Testis (tissue), 3 donors: ENCODE measurements around the gene IGSF9B. TPM values are rescaled to one million over a fixed set of nuclear protein-coding genes. Genes with fewer than 3 reads are reported as not detected.

Experiments used
- DNase-seq: peaks from one replicate; pipeline ENCODE4 v3.0.0-alpha.2; 2019
- H3K27ac ChIP-seq, 2 donors: fragments of 200-600 bp; sonication (generic); one replicate each; pipeline ENCODE4 v1.5.1; 2019
- H3K27me3 ChIP-seq: fragments of 200-600 bp; sonication (generic); one replicate; pipeline ENCODE4 v1.5.1; 2019
- H3K36me3 ChIP-seq: fragments of 200-600 bp; sonication (generic); one replicate; pipeline ENCODE4 v1.5.1; 2017; ENCODE audit warnings: low read depth; ENCODE audit errors: missing control alignments
- H3K4me1 ChIP-seq: fragments of 200-600 bp; sonication (generic); one replicate; pipeline ENCODE4 v1.5.1; 2019
- H3K4me3 ChIP-seq, 2 donors: fragments of 200-600 bp; sonication (generic); one replicate each; pipeline ENCODE4 v1.5.1; 2017 to 2019
- H3K9me3 ChIP-seq: fragments of 200-600 bp; sonication (generic); one replicate; pipeline ENCODE4 v1.5.1; 2017
- POLR2A ChIP-seq: fragments of 450-650 bp; IDR thresholded peaks from one replicate; pipeline ENCODE4 v1.6.1; 2017; ENCODE audit warnings: antibody characterized with exemption, mild to moderate bottlenecking, moderate library complexity
- WGBS, 2 donors: methylation state at CpG; one replicate each; pipeline ENCODE4 v1.1.5; 2018; 5-methylcytosine and 5-hydroxymethylcytosine counted together
- intact Hi-C: fragments of 100-400 bp; cut with DNase I; formaldehyde crosslinking; loops from one replicate; pipeline ENCODE4 v1.15.1; 2023; ENCODE audit warnings: low total_unique reads
- polyA plus RNA-seq: library from polyadenylated mRNA; stranded (reverse); fragments of 350-450 nt; fragmentation: Illumina TruSeq; extraction: RNeasy Lipid Tissue Mini Kit (QIAGEN cat#74804); gene quantifications from one replicate; pipeline ENCODE4 v1.2.3, GENCODE V29; 2014; ENCODE audit warnings: low read depth, low replicate concordance; ENCODE audit not compliant: insufficient read depth
- total RNA-seq, 2 donors: library from RNA; depleted of rRNA; stranded (reverse); fragments of >200 nt; gene quantifications; one replicate each; pipeline ENCODE4 v1.2.3, GENCODE V29; 2016
- TF ChIP-seq, protein P1 (sequence below), 3 experiments: fragments of 450-650 bp in 2 of 3; fragments of 200-600 bp in 1 of 3; sonication (generic) in 1 of 3; IDR thresholded peaks; one replicate each; pipeline ENCODE4 v1.5.1; 2016 to 2019; ENCODE audit warnings: antibody characterized with exemption in 3 of 3, mild to moderate bottlenecking in 2 of 3, moderate library complexity in 1 of 3

IGSF9B gene
- total and polyA plus RNA-seq, 3 donors from 2014 or later: 16.8 to 119 (median 71.9) TPM

DNA sequence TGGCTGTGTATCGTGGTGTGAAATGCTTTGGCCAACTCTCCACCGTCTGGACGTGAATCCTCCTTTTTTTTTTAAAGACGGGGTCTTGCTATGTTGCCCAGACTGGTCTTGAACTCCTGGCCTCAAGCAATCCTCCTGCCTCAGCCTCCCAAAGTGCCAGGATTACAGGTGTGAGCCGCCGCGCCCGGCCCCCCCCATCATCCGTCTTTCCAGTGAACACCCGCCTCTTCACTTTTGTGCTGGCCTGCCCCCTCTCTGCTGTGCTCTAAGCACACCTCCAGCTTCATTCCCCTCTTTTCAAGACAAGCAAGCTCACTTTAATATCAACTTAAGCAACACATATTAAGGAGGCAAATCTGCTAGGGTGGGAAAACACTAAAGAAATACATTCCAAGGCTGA lies 35.3 kb downstream of the IGSF9B start:
- no peaks in the 10 kb centered on the region for H3K36me3 ChIP-seq
- no peaks in the 10 kb centered on the region for H3K27me3 ChIP-seq
- no peaks in the 10 kb centered on the region for H3K9me3 ChIP-seq
- no peaks in the 10 kb centered on the region for H3K4me1 ChIP-seq
- 91 to 97% methylated on average over 10 of the region's 10 CpGs for WGBS, 2 donors
- TF ChIP-seq, protein P1, sequence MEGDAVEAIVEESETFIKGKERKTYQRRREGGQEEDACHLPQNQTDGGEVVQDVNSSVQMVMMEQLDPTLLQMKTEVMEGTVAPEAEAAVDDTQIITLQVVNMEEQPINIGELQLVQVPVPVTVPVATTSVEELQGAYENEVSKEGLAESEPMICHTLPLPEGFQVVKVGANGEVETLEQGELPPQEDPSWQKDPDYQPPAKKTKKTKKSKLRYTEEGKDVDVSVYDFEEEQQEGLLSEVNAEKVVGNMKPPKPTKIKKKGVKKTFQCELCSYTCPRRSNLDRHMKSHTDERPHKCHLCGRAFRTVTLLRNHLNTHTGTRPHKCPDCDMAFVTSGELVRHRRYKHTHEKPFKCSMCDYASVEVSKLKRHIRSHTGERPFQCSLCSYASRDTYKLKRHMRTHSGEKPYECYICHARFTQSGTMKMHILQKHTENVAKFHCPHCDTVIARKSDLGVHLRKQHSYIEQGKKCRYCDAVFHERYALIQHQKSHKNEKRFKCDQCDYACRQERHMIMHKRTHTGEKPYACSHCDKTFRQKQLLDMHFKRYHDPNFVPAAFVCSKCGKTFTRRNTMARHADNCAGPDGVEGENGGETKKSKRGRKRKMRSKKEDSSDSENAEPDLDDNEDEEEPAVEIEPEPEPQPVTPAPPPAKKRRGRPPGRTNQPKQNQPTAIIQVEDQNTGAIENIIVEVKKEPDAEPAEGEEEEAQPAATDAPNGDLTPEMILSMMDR (IDR thresholded peaks at IDR 0.05): no peak
- TF ChIP-seq POLR2A: no peak
- no peak for DNase-seq
- intact Hi-C loops: no loop called here
- H3K27ac ChIP-seq: no peak overlapping the region
- no peak overlapping the region for H3K4me3 ChIP-seq

DNA sequence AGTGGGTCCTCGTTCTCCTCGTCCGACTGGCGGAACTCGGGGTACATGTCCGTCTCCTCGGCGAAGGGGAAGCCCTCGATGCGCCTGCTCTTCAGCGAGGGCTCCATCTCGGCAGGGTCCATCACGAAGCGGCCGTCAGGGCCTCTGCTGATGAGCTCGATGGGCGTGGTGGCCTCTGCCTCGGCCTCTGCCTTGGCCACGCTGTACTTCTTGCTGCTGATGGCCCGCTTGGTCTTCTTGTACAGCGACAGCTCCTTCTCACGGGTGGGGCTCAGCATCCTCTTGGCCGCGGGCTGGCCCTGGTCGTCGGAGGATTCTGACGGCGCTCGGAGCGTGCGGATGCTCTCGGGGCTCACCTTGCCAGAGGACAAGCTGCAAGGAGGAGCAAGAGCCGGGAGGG lies 35.7 kb downstream of the IGSF9B start:
- H3K27ac ChIP-seq: no peak overlapping the region
- no peaks in the 10 kb centered on the region for H3K9me3 ChIP-seq
- DNase-seq: no peak
- no peaks in the 10 kb centered on the region for H3K4me1 ChIP-seq
- H3K4me3 ChIP-seq: no peak overlapping the region
- no peaks in the 10 kb centered on the region for H3K36me3 ChIP-seq
- TF ChIP-seq POLR2A: no peak
- TF ChIP-seq, protein P1 (IDR thresholded peaks at IDR 0.05): no peak
- no peaks in the 10 kb centered on the region for H3K27me3 ChIP-seq
- WGBS, 2 donors: 89 to 95% methylated on average over 17 to 33 of the region's 33 CpGs
- intact Hi-C loops: no loop called here

GRCh38 chr11:133920109-133920990 lies 36.4 kb downstream of the IGSF9B start:
- H3K27ac ChIP-seq: no peak overlapping the region
- DNase-seq: no peak
- H3K27me3 ChIP-seq: no peaks in the 10 kb centered on the region
- H3K4me1 ChIP-seq: no peaks in the 10 kb centered on the region
- TF ChIP-seq, protein P1 (IDR thresholded peaks at IDR 0.05): no peak
- TF ChIP-seq POLR2A: no peak
- 76 to 80% methylated on average over 7 to 46 of the region's 47 CpGs for WGBS, 2 donors
- intact Hi-C loops: no loop called here
- no peaks in the 10 kb centered on the region for H3K9me3 ChIP-seq
- no peaks in the 10 kb centered on the region for H3K36me3 ChIP-seq
- H3K4me3 ChIP-seq: peak overlapping the region in 1 of 2 donors; percentile 45

DNA sequence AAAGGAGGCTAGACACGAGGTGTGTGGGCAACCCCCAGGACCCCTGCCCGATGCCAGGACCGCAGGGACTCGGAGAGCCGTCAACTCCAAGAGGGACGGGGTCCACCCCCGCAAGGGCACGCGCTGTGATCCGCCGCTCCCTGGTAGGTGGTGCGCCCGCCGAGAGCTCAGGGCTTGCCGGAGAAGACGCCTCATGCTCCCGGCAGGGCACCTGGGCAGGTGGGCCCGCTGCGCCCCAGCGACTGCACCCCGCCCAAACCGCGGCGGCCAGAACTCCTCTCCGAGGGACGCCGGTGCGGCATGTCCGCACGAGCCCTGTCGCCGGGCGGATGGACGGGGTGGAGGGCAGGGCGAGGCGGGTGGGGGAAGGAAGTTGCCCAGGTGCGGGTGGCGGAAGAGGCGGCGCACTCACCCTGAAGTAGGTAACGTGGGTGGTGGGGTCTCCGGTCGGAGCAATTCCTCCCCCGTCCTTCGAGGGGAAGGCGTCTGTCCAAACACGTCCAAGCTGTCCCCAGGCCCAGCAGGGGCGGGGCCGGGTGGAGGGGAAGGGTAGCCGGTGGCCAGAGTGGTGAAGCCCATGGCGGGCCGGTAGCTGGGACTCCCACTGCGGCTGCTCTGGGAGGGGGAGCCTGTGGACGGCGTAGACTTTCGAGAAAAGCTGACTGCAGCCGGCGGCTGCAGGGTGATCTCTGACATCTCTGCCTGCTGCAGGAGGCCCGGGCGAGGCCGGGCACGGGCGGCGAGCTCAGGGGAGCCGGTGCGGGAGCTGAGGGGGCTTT lies 37.2 kb downstream of the IGSF9B start:
- intact Hi-C loops: no loop called here
- Histone ChIP-seq H3K36me3 (no peaks in the 10 kb centered on the region), H3K27me3 (no peaks in the 10 kb centered on the region), H3K27ac (no peak overlapping the region), H3K4me3 (peak overlapping the region in 1 of 2 donors; percentile 45), H3K9me3 (no peaks in the 10 kb centered on the region), H3K4me1 (no peaks in the 10 kb centered on the region)
- no peak for DNase-seq
- TF ChIP-seq POLR2A: no peak
- TF ChIP-seq, protein P1 (IDR thresholded peaks at IDR 0.05): no peak
- 60 to 81% methylated on average over 46 to 66 of the region's 66 CpGs for WGBS, 2 donors
